K562 (cell line): ENCODE data around the gene RGS9BP. TPM values are rescaled to one million over a fixed set of nuclear protein-coding genes. Genes with fewer than 3 reads are reported as not detected.
A peak's percentile ranks its signal among the peaks of the same experiment; 100 is the strongest.

Experiments
- CBX2 ChIP-seq: fragments of 200-600 bp; sonication (generic); IDR thresholded peaks from one replicate; pipeline ENCODE4 v1.6.1; 2012; ENCODE audit warnings: mild to moderate bottlenecking, low read length, inconsistent platforms; ENCODE audit not compliant: insufficient read depth, poor library complexity, severe bottlenecking
- CREB1 ChIP-seq, 2 experiments: sonication (generic) in 1 of 2; formaldehyde crosslinking in 1 of 2; IDR thresholded peaks; 2 replicates each; pipeline versions ENCODE4 v1.6.1 to v1.8.0; 2012 to 2022; ENCODE audit warnings: inconsistent platforms in 1 of 2, mild to moderate bottlenecking in 1 of 2, missing genetic modification reagents in 1 of 2, moderate library complexity in 1 of 2
- EHMT2 ChIP-seq: fragments of 450-650 bp; IDR thresholded peaks from 2 replicates; pipeline ENCODE4 v1.6.1; 2018; ENCODE audit warnings: antibody characterized with exemption
- HBP1 ChIP-seq: fragments of 450-650 bp; formaldehyde crosslinking; IDR thresholded peaks from 2 replicates; pipeline ENCODE4 v1.4.0; 2022; ENCODE audit warnings: missing genetic modification characterization
- ID3 ChIP-seq, 2 experiments: fragments of 250-450 bp in 1 of 2; fragments of 450-650 bp in 1 of 2; sonication (Bioruptor Pico) in 1 of 2; IDR thresholded peaks; 2 replicates each; pipeline versions ENCODE4 v1.6.1 to v1.8.0; 2016 to 2021; ENCODE audit warnings: mild to moderate bottlenecking in 2 of 2, moderate library complexity in 2 of 2, missing compliant biosample characterization in 1 of 2, missing genetic modification characterization in 1 of 2
- MEF2A ChIP-seq: IDR thresholded peaks from 2 replicates; pipeline ENCODE4 v1.6.1; 2011; ENCODE audit warnings: low read depth, mild to moderate bottlenecking, low read length, moderate library complexity; ENCODE audit not compliant: control insufficient read depth
- NR4A1 ChIP-seq, 2 experiments: fragments of 250-450 bp in 1 of 2; fragments of 450-650 bp in 1 of 2; sonication (Bioruptor Pico) in 1 of 2; IDR thresholded peaks; 2 replicates each; pipeline versions ENCODE4 v1.4.0 to v1.6.1; 2016 to 2020; ENCODE audit warnings: mild to moderate bottlenecking in 2 of 2, missing compliant biosample characterization in 1 of 2, missing genetic modification characterization in 1 of 2, moderate library complexity in 1 of 2
- POLR3G ChIP-seq: IDR thresholded peaks from 2 replicates; pipeline ENCODE4 v1.6.1; 2011; ENCODE audit not compliant: insufficient read length, insufficient replicate concordance; ENCODE audit errors: extremely low read depth
- SMAD2 ChIP-seq: fragments of 150-350 bp; IDR thresholded peaks from 2 replicates; pipeline ENCODE4 v1.6.1; 2014; ENCODE audit warnings: low read depth, mild to moderate bottlenecking, low read length
- SP1 ChIP-seq: sonication (generic); formaldehyde crosslinking; IDR thresholded peaks from 2 replicates; pipeline ENCODE4 v1.8.1; 2022; ENCODE audit warnings: mild to moderate bottlenecking, missing genetic modification reagents
- TOE1 ChIP-seq, 2 experiments: fragments of 450-650 bp in 1 of 2; sonication (generic) in 1 of 2; formaldehyde crosslinking in 1 of 2; IDR thresholded peaks; 2 replicates each; pipeline versions ENCODE4 v1.7.1 to v1.8.0; 2016 to 2022; ENCODE audit warnings: borderline replicate concordance in 2 of 2, mild to moderate bottlenecking in 2 of 2, antibody characterized with exemption in 1 of 2, inconsistent platforms in 1 of 2, low read depth in 1 of 2, missing genetic modification reagents in 1 of 2, moderate library complexity in 1 of 2
- ZNF707 ChIP-seq: fragments of 250-450 bp; sonication (Bioruptor Pico); conservative IDR thresholded peaks from 2 replicates; pipeline ENCODE4 v1.8.0; 2022; ENCODE audit warnings: inconsistent platforms, mild to moderate bottlenecking, moderate library complexity
- ZNF780A ChIP-seq: fragments of 250-450 bp; sonication (Bioruptor Pico); IDR thresholded peaks from 2 replicates; pipeline ENCODE4 v1.5.0; 2021; ENCODE audit warnings: mild to moderate bottlenecking
- polyA plus RNA-seq, 8 experiments: library from polyadenylated mRNA; depleted of rRNA in 4 of 8; stranded (reverse) in 5 of 8; unstranded in 3 of 8; fragments of >200 nt; fragmentation: Nextera tagmentation in 2 of 8; fragmentation: Illumina TruSeq in 1 of 8; extraction: Ambion mirVana in 2 of 8; extraction: Trizol in 1 of 8; gene quantifications; 2 replicates each; pipeline versions ENCODE4 v1.2.1 to v1.2.3, GENCODE V29; 2011 to 2014; ENCODE audit warnings: inconsistent platforms in 1 of 8, missing spikeins in 1 of 8
- total RNA-seq, 7 experiments: library from RNA; depleted of rRNA in 6 of 7; stranded (reverse); fragments of >200 nt in 6 of 7; fragmentation: Illumina TruSeq in 2 of 7; extraction: Trizol in 2 of 7; gene quantifications; 2 replicates each; pipeline versions ENCODE4 v1.2.1 to v1.2.3, GENCODE V29; 2011 to 2021; ENCODE audit warnings: low replicate concordance in 1 of 7
- TF ChIP-seq, protein P1 (sequence below): sonication (generic); formaldehyde crosslinking; IDR thresholded peaks from 2 replicates; pipeline ENCODE4 v1.8.1; 2023; ENCODE audit warnings: mild to moderate bottlenecking, missing genetic modification reagents
- TF ChIP-seq, protein P2 (sequence below): fragments of 250-450 bp; sonication (Bioruptor Pico); IDR thresholded peaks from 2 replicates; pipeline ENCODE4 v1.5.0; 2021; ENCODE audit warnings: mild to moderate bottlenecking, moderate library complexity
- TF ChIP-seq, protein P3 (sequence below), 2 experiments: fragments of 450-650 bp; conservative IDR thresholded peaks; 2 replicates each; pipeline ENCODE4 v1.6.1; 2017; ENCODE audit warnings: mild to moderate bottlenecking in 2 of 2, moderate library complexity in 2 of 2

The RGS9BP gene
- total and polyA plus RNA-seq, 9 of the 15 experiments (the other 6 are each of a cell fraction or from before 2014, with no cell fraction given): 0.03 to 1.3 (median 0.49) TPM

GRCh38 chr19:32671883-32672593, 3.6 kb upstream of the RGS9BP start (continued):
- TF ChIP-seq ID3 (CRISPR knock-in tag; IDR thresholded peaks at IDR 0.05): no peak
- TF ChIP-seq ID3 (tag; IDR thresholded peaks at IDR 0.05): 0 out of 2 replicates have a peak, but pooled peaks have one; percentile 16
- no peak for TF ChIP-seq ZNF707 (CRISPR knock-in tag)
- TF ChIP-seq SMAD2: no peak
- peak; percentile 78 for TF ChIP-seq TOE1 (IDR thresholded peaks at IDR 0.05; ENCODE audit: borderline replicate concordance)
- TF ChIP-seq TOE1 (CRISPR knock-in tag; IDR thresholded peaks at IDR 0.05; ENCODE audit: borderline replicate concordance, low read depth): no peak
- TF ChIP-seq MEF2A: no peak
- TF ChIP-seq POLR3G: no peak
- no peak for TF ChIP-seq CBX2
- TF ChIP-seq HBP1 (CRISPR knock-in tag): no peak
- TF ChIP-seq ZNF780A: no peak
- TF ChIP-seq, protein P1, sequence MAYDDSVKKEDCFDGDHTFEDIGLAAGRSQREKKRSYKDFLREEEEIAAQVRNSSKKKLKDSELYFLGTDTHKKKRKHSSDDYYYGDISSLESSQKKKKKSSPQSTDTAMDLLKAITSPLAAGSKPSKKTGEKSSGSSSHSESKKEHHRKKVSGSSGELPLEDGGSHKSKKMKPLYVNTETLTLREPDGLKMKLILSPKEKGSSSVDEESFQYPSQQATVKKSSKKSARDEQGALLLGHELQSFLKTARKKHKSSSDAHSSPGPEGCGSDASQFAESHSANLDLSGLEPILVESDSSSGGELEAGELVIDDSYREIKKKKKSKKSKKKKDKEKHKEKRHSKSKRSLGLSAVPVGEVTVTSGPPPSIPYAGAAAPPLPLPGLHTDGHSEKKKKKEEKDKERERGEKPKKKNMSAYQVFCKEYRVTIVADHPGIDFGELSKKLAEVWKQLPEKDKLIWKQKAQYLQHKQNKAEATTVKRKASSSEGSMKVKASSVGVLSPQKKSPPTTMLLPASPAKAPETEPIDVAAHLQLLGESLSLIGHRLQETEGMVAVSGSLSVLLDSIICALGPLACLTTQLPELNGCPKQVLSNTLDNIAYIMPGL (CRISPR knock-in tag): no peak
- TF ChIP-seq, protein P2, sequence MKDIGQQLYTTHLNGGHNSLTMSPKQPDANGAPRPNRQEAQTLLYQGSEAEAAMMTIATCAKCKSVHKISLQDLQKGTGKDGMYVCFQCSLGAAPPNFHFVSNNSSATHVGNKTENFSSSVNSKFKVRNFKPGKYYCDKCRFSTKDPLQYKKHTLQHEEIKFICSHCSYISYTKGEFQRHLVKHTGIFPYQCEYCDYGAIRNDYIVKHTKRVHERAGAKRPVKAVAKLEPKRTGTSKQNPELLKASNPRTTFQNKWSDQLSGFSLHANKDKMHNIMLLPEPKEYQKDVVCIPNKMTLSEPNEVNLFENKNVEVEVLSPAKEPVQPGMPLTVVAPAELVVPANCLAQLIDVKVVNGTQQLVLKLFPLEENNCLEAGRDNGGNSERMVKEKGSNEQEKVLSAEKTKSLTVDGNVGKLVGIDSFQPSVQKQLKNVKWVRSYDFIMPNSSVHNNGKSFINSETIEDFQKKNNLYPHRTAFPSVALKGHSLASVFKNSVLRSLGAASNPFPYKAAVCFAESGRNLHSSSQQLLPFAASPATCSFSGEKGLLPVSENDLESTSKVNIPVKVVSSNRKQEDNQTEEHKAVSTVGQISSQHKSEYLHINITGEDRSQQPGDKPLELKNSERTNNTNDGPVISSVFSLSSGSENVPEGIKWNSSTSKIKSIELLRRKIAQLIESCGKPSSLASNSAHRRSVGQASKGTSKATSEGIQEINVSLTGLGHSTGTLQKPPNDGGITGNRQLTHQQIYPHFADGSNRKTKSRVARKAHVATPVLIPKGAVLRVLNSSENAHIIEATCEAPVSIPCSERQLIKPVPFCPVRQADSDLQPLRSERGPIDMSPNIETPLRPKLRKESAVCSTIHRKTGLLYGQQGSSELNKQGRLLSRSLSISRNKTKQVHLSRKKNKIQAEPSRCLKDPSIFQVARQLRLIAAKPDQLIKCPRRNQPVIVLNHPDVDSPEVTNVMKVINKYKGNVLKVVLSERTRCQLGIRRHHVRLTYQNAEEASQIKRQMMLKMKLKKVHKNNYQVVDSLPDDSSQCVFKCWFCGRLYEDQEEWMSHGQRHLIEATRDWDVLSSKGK (CRISPR knock-in tag): no peak
- TF ChIP-seq EHMT2: no peak
- TF ChIP-seq SP1 (CRISPR knock-in tag): no peak
- TF ChIP-seq, protein P3, sequence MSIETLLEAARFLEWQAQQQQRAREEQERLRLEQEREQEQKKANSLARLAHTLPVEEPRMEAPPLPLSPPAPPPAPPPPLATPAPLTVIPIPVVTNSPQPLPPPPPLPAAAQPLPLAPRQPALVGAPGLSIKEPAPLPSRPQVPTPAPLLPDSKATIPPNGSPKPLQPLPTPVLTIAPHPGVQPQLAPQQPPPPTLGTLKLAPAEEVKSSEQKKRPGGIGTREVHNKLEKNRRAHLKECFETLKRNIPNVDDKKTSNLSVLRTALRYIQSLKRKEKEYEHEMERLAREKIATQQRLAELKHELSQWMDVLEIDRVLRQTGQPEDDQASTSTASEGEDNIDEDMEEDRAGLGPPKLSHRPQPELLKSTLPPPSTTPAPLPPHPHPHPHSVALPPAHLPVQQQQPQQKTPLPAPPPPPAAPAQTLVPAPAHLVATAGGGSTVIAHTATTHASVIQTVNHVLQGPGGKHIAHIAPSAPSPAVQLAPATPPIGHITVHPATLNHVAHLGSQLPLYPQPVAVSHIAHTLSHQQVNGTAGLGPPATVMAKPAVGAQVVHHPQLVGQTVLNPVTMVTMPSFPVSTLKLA (conservative IDR thresholded peaks at IDR 0.05): peak; percentile 88 to 93
- no peak for TF ChIP-seq CREB1 (IDR thresholded peaks at IDR 0.05)
- TF ChIP-seq CREB1 (CRISPR knock-in tag; IDR thresholded peaks at IDR 0.05): peak; percentile 16; the same call in 1 of the 2 replicates
- TF ChIP-seq NR4A1 (CRISPR knock-in tag; IDR thresholded peaks at IDR 0.05): no peak
- TF ChIP-seq NR4A1 (tag; IDR thresholded peaks at IDR 0.05): no peak
